ENCODE measurements around the gene DNAH17.

The DNAH17 gene

DNA sequence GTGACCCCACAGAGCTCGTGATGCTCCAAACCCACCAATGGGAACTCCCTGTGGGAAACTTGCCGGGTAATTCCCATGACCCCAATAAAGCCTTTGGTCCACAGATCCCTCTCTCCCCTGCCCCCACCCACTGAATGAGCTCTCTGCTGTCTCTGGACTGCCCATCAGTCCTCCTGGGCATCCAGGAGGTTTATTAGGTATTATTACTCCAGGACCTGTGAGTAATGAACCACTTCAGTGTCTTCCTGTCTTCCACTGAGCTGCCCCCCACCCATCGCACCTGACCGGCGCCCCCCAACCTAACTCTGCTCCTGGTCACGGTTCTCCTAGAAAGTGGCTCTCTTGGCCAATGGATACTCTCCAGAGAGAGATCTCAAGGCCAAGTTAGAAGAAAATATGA, 28.7 kb upstream of the DNAH17 start:
- no peak for DNase-seq

DNA sequence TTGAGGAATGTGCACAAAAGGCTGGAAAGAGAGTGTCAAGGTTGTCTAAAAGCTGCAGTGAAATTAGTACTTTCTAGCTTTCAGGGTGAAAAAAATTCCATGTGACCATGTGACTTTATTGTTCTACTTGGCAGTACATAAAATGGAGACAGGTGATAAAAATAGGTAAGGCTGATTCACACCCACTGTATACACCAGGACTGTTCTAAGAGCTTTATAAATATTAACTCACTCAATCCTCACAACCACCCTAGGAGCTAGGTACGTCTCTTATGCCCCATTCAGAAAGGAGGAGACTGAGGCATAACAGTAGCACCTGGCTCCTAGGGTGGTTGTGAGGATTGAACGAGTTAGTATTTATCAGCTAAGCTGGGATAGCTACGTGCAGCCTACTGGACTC, 28.2 kb upstream of the DNAH17 start:
- DNase-seq, result no peak

DNA sequence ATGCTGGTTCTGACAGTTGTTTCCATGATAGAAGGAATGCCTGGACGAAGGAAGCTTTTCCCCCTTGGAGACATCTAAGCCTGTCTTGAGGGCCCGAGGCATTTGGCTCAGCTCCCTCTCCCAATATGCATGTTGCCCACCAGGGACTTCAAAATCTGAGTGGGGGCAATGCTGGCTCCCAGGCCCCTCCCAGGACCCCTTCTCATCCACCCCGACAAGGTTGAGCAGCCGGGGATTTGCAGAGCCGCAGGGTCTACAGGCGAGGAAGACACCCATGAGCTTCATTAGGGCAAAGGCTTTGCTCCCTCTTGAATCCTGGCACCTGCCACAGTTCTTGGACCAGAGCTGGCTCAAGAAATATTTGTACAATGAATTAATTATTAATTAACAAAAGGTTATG, 25.1 kb upstream of the DNAH17 start:
- no peak for DNase-seq

DNA sequence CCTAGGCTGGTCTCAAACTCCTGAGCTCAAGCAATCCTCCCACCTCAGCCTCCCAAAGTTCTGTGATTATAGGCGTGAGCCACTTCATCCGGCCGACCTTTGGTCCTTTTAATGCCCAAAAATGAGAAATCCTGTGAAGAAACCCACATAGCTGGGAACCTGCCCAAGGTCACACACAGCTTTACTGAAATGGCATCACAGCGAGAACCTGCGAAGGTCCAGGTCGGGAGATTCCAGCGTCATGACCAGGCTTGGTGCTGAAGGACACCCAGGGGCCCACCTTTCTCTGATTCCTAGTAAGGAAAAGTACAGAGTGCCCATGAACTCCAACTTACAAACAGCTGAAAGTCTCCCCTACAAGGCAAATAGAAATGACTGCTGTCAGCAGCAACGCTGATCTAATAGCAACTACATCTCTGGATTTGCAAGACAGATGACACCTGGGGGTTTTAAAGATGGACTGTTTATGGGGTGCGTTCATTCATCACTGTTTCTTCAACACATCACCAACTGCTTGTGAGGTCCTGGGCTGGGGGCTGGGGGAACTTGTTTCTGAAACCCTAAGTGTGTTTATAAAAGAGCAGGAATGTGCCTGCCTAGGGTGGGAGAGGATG, 24.5 kb upstream of the DNAH17 start:
- DNase-seq, result no peak

DNA sequence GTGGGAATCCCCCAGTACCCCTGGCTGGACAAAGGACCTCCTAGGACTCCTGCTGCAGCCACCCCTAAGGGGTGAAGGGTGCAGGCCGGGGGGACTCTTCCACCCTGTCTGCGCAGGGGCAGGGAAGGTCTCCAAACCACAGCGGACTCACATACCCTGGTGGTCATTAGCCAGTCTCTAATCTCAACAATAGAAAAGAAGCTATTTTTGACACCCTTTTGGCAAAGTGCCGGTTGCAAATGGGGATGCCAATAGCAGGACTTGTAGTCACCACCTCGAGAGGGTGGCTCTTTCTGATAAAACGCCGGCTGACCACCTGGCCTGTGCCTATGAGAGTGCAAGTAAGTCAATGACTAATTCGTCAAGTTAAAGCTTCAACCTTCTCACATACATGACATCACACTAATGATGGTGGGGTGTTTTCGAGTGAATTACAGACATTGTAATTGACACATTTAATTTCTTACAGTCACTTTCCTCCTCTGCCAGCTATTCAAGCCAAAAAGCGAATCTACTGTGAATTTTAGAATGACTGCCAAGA, 23.1 kb upstream of the DNAH17 start:
- DNase-seq, result no peak

DNA sequence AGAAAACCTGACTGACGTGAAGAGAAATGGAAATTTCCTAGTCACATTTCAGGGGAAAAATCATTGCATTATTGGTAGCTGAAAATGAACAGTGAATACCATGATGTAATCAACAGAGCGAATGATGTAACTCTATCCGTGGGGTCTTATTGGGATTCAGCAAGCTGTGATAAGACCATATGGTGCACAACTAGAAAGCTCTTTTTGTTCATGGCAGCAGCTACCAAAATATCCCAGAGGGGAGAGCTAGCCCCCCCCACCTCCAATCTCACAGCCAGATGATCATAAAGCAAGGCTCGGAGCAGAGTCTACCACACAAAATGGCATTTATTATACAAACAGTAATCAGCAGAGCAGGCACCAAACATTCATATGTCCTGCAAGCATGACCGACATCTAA, 22.2 kb upstream of the DNAH17 start:
- no peak for DNase-seq

DNA sequence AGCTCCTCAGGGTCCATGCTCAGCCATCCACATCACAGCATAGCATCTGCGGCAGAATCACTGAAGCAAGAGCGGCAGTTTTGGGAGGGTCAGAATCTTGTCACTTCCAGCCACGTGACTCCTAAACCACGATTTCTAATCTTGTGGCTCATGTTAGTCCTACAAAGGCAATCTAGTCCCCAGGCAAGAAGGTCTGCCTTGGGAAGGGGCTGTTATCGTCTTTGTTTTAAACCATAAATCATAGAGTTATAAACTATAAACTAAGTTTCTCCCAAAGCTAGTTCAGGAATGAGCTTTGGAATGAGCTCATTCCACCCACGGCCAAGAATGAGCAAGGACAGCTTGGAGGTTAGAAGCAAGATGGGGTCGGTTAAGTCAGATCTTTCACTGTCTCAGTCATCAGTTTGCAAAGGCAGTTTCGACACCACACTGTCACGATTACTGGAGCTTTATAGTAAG, 20.8 kb upstream of the DNAH17 start:
- no peak for DNase-seq

DNA sequence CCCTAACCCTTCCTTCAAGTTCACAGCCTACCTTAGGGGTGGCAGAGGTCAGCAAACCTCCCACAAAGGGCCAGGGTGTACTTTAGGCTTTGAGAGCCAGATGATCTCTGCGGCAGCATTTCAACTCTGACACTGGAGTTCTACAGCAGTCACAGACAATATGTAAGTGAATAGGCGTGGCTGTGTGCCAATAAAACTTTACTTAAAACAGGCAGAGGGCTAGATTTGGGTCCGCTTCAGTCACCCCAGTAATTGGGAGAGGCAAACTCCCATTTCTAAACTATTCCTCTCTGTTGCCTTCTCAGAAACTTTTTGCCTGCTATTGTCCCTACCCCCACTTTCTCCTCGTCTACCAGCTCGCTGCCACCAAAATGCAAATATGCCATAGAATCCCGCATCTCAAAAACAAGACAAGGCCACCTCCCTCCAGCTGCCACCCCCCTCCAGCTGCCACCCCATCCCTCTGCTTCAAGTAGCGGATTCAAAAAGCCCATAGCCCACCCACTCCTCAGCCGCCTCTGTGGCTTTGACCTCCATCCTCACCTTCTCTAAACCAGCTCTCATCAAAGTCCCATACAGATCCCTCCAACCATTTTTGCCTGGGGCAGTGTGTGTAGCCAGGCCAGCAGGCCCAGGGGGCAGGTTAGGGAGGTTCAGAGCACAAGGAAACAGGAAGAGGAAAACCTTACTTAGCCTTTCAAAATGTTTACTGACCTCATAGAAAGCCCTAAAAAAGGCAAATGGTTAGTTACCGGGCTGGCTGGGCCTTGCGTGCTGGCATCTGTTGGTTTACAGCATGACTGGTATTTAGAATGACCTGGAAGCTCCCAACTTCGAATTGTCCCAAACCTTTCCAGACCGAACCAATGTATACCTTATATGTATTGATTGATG, 19.9 kb upstream of the DNAH17 start:
- no peak for DNase-seq

DNA sequence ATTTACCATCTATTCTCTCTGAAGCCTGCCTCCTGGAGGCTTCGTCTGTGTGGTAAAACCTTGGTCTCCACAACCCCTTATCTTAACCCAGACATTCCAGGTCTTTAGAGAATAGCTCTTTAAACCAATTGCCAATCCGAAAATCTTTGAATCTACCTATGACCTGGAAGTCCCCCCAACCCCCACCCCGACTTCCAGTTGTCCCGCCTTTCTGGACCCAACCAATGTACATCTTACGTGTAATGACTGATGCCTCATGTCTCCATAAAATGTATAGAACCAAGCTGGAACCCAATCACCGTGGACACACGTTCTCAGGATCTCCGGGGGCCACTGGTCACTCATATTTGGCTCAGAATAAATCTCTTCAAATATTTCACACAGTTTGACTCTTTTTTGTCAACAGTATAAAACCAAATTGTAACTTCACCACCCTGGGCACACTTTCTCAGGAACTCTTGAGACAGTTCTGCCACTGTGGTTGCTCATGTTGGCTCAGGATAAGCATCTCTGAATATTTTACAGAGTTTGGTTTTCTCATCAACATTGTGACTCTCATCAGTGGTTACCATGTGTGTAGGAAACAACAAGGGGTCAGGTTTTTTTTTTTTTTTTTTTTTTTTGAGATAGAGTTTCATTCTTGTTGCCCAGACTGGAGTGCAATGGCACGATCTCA, 18.1 kb upstream of the DNAH17 start:
- DNase-seq, result no peak

DNA sequence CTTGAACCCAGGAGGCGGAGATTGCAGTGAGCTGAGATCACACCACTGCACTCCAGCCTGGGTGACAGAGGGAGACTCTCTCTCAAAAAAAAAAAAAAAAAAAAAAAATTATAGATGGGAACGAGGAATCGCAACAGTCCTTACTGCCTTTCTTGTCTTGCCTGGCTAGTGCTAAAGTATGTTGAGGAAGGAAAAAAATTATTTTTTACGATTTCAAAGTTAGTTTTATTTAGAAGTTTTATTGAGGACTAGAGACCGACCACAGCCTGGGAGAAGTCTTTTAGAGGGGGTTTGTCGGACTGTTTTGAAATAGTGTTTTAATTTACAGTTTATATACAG, 15.8 kb upstream of the DNAH17 start:
- DNase-seq, result no peak

DNA sequence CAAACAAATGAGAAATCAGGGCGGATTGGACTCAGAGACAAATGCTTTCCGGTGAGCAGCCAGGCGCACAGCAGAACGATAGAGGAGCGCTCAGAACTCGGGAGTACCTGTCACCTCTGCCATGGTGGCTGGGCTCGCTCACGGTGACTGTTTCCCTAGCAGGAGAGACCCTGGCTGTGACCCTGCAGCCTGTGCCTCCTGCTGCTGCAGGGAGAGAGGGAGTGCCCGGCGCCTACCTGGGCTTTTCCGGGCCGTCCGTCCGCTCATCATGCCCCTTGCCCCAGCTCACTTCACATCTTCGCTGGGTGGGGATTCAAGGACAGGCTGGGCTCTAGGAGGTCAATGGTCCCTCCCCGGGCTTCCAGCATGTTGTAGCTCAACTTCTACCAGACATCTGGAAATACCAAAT, 14.1 kb upstream of the DNAH17 start:
- DNase-seq, result no peak

DNA sequence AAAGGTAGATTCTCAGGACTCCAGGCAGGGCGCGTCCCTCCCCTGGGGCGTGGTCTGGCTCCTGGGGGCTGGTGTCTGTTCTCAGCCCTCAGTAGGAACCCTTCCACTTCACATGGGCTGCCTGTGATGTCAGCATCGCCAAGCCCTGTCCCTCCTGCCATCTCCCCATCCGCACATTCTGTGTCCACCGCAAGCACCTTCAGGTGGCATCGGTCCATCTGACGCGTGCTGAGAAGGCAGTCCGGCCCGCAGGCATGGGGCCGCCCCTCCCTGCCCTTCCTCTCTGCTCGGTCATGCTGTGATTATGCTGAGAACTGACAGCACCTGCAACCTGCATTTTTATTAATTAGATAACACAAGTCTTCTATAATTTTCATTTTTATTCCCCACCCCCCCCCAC, 12.7 kb upstream of the DNAH17 start:
- no peak for DNase-seq

DNA sequence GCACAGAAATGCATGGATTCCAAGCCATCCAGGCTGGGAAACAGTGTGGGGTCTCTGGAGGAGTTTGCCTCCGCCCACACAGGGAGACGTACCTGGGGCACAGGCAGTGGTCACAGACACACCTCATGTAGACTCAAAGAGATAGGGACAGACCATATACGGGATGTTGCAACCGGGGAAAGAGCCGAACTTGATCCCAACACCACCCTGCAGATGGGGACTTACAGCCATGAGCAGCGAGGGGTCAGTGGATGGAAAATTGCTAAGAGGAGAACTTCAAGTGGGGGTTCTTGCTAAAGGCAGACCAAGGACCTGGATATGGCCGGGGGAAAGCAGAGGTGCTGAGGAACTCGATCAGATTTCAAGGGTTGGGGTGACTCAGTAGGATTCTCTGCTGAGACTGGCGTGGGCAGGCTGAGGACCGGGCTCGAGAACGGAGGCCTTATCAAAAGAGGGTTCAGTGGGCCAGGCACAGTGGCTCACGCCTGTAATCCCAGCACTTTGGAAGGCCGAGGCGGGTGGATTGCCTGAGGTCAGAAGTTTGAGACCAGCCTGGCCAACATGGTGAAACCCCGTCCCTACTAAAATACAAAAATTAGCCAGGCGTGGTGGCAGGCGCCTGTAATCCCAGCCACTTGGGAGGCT, 12.0 kb upstream of the DNAH17 start:
- no peak for DNase-seq

DNA sequence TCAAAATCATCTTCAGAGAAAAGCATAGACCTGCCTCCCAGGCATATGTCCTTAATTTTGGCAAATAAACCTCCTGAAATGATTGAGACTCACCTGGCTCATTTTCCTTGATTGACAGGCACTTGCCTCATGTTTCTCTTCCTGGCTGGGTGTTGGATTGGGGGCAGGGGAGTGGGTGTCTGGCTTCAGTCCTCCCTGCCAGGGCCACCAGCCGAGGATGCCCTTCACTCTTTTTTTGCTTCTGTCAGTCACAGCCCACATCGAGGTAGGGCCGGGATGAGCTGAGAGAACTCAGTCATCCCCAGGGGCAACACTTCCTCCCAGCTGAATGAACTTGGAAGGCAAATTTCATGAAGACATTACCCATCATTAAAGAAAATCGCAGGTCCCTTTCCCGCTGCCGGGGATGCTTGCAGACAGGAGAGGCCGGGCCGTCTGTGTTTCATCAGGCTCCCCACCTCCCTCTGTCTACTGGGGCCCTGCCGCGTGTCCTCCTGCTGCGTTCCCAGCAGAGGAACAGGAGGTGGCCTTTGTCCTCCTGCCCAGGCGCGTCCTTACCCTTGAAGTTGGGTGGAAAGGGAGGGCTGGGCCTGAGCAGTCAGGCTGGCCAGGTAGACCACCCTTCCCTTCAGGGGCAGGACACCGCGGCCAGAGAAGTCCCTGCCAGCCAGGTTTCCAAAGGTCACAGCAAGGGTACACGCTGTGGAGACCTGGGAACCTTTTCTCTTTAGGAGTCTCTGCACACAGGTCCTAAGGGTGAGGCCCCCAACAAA, 11.2 kb upstream of the DNAH17 start:
- DNase-seq, result no peak

DNA sequence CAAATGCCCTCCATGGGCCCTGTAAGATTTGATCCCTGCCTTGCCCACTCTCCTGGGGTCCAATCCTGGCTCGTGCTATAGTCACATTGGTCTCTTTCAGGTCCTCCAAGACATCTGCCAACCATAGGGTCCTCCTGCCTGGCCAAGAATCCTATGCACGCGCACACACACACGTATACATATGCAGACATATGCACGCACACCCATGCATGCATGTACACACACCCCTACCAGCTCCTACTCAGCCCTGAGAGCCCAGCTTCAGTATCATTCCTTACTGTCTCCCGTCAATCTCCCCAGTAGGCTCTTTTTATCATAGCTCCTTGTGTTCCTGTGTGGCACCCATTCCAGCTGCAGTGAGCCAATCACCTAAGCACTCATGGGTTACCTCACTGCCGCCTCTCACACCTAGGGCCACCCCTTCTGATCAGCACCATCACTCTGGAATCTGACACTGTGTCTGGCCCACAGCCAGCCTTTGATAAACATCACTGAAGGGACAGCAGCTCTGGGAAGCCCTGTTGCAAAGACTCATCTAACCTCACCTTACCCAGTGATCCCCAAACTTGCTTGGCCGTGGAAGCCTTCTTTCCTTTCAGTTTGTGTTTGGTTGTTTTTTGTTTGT, 7.9 kb upstream of the DNAH17 start:
- DNase-seq, result no peak

DNA sequence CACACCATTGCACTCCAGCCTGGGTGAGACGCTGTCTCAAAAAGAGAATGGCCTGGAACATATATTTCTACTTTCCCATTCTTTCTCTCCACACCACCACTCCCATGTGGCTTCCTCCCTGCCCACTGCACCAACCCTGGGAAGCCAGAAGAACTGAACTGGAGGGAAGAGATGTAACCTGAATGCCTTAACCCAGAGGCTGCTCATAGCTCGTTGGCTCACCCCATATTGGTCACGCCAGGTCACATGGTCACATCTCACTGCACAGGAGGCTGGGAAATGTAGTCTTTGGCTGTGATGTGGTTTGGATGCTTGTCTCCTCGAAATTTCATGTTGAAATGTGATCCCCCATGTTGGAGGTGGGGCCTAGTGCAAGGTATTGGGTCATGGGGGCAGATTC, 5.9 kb upstream of the DNAH17 start:
- no peak for DNase-seq

DNA sequence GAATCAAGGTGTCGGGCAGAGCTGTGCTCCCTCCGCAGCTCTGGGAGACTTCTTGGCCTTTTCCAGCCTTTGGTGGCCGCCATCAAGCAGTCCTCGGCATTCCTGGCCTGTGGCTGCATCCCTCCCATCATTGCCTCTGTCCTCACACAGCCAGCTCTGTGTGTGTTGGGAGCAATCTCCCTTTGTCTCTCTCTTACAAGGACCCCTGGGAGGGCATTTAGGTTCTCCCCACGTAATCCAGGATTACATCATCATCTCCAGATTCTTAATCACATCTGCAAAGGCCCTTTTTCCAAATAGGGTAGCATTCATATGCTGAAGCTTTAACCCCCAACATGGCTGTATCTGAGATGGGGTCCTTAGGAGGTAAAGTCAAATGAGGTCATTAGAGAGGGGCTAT, 4.1 kb upstream of the DNAH17 start:
- DNase-seq, result no peak

DNA sequence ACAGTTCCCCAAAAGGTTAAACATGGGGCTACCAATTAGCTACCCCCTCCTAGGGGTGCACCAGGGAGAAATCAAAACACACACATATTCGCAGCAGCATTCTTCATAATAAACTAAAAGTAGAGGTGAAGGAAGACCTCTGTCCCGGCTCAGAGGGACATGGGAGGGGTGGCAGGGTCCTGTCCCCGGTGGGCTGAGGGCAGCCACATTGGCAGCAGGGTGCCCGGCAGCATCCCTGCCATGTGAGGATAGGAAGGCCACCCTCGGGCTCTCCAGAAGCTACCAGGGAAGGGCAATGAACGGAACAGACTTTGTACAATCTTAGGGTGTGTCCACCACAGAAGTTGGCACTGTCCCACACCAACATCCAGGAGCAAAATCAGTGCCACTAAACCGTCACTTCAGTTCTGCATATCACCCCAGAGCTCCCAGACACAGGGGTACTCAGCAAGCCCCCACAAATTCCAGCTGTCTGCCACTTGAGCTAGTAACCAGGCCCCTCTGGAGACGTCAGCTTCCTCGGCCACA, 3.1 kb upstream of the DNAH17 start:
- DNase-seq, result no peak

DNA sequence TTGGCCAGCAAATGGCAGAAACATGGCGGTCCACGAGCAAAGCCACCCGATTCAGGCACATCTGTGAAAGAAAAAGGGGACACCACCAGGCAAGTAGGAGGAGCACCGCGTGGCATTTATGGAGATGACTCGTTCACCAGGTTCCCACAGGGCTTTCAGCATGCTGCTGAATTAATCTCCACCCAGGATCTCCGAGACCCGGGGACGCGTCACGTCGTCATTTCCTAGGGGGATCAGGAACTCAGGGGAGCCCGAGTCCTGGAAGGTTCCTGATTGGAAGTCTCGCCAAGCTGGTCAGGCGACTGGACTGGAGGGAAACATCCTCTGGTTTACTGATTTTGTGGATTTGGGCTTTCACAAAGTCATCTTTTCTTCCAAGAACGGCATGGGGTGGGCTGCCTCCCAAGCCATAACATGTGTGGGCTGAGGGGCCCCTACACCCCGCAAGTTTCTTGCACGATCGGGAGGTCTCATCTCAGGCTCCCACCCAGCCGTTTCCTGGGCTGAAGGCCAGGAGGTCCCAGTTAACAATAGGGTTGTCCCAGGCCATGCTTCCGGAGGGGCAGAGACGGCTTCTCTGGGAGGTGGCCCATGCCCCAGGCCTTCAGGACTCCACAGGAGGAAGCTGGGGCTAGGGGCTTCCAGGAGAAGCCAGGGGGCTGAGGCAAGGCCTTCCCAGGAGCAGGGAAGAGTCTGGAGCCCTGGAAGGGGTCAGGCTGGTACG, 645 bp downstream of the DNAH17 start:
- DNase-seq, result no peak

DNA sequence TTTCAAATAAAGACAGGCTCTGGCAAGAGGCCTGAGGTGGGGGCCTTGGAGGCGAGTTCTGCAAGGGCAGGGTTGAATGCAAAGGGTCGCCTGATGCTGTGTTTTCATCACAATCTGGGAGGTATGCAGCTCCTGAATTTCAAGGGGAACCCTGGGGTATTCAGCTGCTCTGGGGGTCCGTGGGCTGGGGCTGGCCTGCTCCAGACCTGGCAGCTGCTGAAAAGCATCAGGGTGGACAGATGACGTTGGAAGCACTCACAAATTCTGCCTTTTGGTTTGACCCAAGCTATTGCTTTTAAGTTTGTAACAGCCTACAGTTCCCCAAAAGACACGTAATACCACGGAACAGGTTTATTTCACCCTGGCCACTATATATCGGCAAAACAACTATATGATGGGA, 1.3 kb downstream of the DNAH17 start:
- DNase-seq, result no peak

DNA sequence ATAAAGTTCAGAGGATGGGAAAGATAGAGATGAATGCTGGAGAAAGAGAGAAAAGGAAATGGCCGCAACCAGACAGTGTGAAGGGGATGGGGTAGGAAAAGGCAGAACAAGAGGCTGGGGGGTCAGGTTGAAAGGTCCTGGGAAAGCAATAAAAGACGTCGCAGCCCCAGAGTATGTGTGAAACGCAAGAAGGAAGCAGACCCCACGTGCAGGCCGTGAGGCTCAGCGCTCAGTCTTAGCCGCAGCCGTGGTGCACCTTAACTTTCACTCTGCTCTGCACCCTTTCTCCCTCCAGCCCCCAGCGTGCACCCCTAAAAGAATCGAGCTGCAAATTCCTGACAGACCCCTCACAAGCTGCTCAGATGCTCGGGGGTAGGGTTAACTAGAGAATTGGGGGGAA, 1.9 kb downstream of the DNAH17 start:
- no peak for DNase-seq

Measured in CD4-positive, alpha-beta T cell treated with Interleukin-4 for 4 hours (primary cell).